ENCODE data around the gene NTM.

NTM gene

GRCh38 chr11:131866535-131867400 is 496.4 kb downstream of the NTM start:
- DNase-seq (ENCODE audit: low spot score), result no peak

GRCh38 chr11:131867457-131868257 is 497.2 kb downstream of the NTM start:
- peak; percentile 77 for DNase-seq (ENCODE audit: low spot score)

DNA sequence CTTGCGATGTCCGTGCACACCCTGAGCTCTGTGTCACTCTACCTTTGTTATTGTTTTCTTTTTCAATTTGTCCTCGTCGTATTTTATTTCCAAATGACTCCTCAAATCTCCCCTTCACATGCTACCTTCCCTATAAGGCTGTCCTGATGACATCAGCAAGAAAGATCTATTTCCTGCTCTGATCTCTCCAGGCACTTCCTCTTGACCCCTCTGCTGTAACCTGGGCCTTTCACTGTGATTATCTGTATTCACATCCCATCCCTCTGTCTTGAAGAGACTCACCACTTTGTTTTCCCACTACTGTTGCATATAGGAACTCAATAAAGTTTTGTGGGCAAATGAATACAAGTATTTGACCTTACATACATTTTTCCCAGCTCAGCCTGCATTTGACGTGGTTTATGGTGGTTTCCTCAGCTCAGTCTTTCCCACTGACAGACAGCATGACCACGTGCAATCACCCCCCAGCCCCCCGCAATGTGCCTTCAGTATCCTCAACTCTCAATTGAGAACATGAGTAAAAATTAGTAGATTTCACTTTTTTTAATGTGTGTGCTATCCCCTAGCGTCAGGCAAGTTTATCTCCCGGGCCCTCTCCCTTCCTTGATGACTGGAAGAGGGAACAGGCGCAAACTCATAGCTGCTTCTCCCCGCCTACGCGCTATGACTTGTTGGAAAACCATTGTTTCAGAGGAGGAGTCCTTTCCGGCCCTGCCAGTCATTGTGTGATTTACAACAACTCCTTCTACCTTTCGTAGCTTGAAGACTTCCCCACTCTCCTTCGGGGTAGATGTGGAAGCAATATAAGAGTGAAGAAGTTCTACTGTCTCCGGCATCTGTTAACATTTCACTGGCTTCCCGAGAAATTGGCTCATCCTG is 498.5 kb downstream of the NTM start:
- no peak for DNase-seq (ENCODE audit: low spot score)

GRCh38 chr11:131870305-131870704 is 499.9 kb downstream of the NTM start:
- no peak for DNase-seq (ENCODE audit: low spot score)

DNA sequence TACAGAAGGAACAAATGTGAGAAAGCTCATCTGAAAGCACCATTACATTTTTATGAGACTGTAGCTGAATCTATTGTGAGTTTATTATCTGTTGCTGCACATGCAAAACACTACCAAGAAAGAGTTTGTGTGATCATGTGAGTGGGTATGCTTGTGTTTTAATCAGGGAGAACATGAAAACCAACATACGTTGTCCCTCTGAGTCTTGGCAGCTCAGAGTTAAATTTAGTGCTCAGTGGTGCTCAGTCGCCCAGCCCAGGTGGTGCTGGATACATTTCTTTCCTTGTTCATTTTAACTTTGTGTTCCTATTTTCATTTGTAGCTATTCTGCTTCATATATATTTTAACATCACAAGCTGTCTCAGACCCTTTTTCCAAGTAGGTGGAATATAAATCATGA is 500.6 kb downstream of the NTM start:
- no peak for DNase-seq (ENCODE audit: low spot score)

- DNase-seq (ENCODE audit: low spot score), result peak; percentile 65
Measured at GRCh38 chr11:131874070-131874469, 503.7 kb downstream of the NTM start.

DNA sequence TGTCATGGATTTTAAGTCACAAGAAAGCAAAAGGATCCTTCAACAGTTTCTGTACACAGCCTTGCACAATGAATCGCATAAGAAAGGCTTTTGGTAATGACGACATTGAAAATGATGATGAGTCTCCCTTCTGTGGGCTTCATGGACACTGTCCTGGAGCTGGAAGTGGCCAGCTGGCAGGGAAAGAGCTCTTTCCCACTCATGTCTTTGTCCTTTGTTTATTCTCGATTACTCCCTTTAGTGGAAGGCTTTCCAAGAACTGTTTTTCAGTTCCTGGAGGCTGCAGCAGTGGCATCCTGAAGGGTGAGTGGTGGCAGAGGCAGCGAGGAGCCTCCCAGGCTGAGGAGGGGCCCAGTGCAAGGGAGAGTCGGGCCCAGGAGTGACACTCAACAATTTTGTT is 505.2 kb downstream of the NTM start:
- DNase-seq (ENCODE audit: low spot score), result no peak

- DNase-seq (ENCODE audit: low spot score), result peak; percentile 67
Measured at GRCh38 chr11:131877246-131877942, 507.0 kb downstream of the NTM start.

DNA sequence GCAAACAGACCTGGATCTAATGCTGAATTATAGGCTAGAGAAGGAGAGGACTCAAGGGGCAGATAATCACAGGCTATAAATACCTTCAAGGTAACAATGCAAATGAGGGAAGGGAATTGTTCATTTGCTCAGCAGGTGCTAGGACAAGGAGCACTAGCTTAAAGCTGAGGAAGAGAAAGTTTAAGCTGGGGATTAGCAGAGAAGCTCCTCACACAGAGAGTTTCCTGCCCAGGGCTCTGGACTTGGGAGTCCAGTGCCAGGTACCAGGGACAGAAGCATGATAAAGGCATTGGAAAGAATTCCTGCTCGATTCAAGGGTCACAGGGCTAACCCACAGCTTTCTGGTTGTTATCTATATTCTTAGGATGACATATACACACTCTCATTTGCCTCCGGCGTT is 509.9 kb downstream of the NTM start:
- no peak for DNase-seq (ENCODE audit: low spot score)

- DNase-seq (ENCODE audit: low spot score), result no peak
Measured at GRCh38 chr11:131880976-131881375, 510.6 kb downstream of the NTM start.

GRCh38 chr11:131883332-131883731 is 512.9 kb downstream of the NTM start:
- DNase-seq (ENCODE audit: low spot score), result no peak

DNA sequence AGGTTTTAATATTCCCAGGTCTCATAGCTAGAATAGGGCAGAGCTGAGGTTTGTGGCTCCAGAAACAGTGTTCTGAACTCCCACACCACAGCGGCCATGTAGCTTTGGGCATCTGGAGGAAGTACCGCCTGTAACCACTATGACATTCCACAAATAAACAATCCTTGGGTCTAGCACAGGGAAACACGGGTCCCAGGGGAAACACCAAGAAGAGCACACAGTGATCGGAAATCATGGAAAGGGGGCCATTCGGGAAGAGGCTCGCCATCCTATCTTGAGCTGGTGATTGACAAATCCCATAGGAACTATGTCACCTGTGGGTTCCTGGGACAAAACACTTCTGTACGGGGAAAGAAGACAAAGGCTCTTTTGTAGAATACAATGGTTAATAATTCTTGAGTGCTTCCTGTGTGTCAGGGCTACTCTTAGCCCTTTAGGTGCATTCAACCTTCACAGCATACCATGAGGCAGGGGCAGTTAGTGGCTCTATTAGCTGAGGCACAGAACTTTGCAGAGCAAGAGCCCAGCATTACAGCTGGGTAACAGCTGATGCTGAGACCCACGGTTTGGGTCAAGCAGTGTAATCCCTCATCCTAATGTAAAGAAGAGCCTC is 514.2 kb downstream of the NTM start:
- DNase-seq (ENCODE audit: low spot score), result peak; percentile 86

GRCh38 chr11:131885431-131885830 is 515.0 kb downstream of the NTM start:
- DNase-seq (ENCODE audit: low spot score), result peak; percentile 81

DNA sequence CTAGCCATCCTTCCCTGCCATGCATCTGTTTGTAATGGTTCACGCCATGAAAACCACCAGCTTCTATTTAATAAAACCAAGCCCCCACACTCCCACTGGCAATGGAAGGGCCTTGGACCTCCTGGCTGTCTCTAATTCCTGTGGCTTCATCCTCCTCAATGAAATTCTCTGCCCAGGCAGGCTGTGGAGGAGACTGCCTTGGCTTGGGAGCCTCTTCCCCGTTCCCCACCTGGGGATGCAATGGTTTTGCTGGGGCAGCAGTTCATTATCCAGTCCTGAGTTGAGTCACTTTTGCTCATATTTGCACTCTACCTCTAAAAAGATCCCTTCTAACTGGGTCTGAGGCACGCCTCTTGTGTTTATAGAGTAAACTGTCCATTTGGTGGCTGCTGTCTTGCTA is 515.8 kb downstream of the NTM start:
- DNase-seq (ENCODE audit: low spot score), result no peak

GRCh38 chr11:131888230-131888855 is 517.9 kb downstream of the NTM start:
- DNase-seq (ENCODE audit: low spot score), result peak; percentile 87

DNA sequence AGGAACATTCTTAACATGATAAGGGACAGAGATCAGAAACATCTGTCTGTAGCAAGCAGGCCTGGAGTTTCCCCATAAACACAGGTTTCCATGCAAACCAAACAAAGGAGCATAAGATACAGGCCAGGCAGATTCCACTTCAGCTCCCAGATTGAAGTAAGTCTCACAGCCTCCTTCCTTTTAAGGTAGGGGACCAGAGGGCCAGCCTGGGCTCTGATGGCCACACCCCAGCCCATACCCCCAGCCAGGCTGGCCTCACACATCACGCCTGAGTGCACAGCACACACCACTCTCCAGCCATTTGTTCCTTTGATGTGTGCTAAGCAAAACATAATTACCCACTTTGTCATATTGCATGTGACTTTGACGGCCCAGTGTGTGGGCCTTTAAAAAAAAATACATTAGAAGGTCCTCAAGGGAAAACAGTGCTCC is 518.7 kb downstream of the NTM start:
- DNase-seq (ENCODE audit: low spot score), result peak; percentile 97

DNA sequence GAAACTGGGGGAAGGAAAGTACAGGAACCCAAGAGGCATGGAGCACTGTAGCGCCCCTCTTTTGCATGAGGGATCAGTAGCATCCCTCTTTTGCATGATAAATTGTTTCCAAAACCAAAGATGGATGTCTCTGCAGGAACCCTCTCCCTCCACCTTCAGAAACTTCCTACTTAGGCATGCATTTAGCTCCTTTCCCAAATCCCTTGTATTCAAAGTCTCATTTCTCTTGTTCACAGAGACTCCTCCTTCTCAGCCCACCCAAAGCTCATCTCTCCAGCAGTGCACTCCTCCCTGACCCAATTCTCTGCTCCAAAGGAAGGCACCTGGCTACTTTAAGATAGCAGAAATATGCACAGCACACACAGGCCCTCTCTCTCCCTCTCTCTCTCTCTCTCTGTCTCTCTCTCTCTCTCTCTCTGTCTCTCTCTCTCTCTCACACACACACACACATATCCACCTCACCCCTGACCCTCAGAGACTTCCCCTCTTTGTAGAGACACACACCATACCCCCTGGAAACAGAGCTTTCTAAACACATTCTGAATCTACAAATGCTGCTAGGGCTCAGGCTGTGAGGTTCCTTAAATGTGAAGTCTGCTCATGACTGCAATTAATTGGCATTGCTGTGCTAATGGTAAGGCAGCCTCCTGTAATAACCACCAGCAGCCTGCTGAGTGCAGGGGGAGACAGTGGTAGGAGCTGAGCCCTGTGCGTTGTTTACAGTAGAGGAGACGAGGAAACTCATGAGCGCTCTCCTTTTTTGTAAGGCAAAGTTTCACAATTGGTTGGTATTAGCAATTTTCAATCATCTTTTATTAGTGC is 519.6 kb downstream of the NTM start:
- no peak for DNase-seq (ENCODE audit: low spot score)

GRCh38 chr11:131893103-131893890 is 522.9 kb downstream of the NTM start:
- DNase-seq (ENCODE audit: low spot score), result no peak

- no peak for DNase-seq (ENCODE audit: low spot score)
Measured at GRCh38 chr11:131893988-131894387, 523.6 kb downstream of the NTM start.
